ENCODE results near the gene DUSP1. TPM values are rescaled to one million over a fixed set of nuclear protein-coding genes. Genes with fewer than 3 reads are reported as not detected.
A peak's percentile ranks its signal among the peaks of the same experiment; 100 is the strongest.
"Not testable (repeated sequence)": the region's sequence is repeated elsewhere in the genome, so short reads cannot be mapped to it uniquely, and the experiment has no call there.

The DUSP1 gene
- total and polyA plus RNA-seq, 7 donors, result 99.9 to 1,033 (median 449) TPM

- no peak for DNase-seq
- no peak for TF ChIP-seq POLR2AphosphoS5 (IDR thresholded peaks at IDR 0.05)
- TF ChIP-seq, protein P1, sequence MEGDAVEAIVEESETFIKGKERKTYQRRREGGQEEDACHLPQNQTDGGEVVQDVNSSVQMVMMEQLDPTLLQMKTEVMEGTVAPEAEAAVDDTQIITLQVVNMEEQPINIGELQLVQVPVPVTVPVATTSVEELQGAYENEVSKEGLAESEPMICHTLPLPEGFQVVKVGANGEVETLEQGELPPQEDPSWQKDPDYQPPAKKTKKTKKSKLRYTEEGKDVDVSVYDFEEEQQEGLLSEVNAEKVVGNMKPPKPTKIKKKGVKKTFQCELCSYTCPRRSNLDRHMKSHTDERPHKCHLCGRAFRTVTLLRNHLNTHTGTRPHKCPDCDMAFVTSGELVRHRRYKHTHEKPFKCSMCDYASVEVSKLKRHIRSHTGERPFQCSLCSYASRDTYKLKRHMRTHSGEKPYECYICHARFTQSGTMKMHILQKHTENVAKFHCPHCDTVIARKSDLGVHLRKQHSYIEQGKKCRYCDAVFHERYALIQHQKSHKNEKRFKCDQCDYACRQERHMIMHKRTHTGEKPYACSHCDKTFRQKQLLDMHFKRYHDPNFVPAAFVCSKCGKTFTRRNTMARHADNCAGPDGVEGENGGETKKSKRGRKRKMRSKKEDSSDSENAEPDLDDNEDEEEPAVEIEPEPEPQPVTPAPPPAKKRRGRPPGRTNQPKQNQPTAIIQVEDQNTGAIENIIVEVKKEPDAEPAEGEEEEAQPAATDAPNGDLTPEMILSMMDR (IDR thresholded peaks at IDR 0.05), result no peak
- no peak for TF ChIP-seq EP300 (IDR thresholded peaks at IDR 0.05)
- no peak for TF ChIP-seq POLR2A (IDR thresholded peaks at IDR 0.05)
Observed at GRCh38 chr5:172817664-172818063, 46.7 kb upstream of the DUSP1 start.

DNA sequence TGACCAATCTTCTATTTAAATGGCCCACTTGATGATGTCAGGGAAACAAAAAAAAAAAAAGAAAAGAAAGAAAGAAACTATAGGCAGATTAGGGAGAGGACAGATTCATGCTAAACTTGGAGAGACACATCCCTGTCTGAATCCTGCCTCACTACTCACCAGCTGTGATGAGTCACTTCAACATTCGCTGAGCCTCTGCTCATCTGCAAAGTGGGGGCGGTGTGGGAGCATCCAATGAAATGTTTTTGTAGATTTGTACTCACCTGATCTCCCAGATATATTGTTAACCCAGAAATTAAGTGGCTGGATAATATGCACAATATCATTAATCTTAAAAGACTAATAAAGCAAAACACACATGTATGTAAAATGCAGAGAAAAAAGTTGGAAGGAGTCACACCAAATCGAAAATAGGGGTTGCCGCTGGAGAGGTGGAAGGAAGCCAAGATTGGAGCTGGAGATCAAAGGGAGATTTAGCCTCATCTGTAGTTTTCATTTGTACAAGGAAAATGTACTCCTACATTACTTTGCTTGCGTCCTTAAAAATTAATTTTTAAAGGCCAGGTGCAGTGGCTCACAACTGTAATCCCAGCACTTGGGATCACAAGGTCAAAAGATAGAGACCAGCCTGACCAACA is 46.0 kb upstream of the DUSP1 start:
- intact Hi-C loops (cut with DNase I), result no loop called here
- no peak for TF ChIP-seq POLR2A (IDR thresholded peaks at IDR 0.05)
- peak in 1 of 4 donors; percentile 22 for TF ChIP-seq POLR2AphosphoS5 (IDR thresholded peaks at IDR 0.05)
- DNase-seq, result no peak
- Histone ChIP-seq H3K27me3 (no peaks in the 10 kb centered on the region), H3K9me3 (no peaks in the 10 kb centered on the region), H3K4me1 (peaks cover 0 to 6% (median 0%) of the 10 kb centered on the region in 4 donors), H3K4me3 (no peak overlapping the region), H3K27ac (peak overlapping the region in 1 of 4 donors; percentile 29), H3K36me3 (no peaks in the 10 kb centered on the region)
- WGBS, 2 donors, result 57 to 76% methylated on average over 5 of the region's 5 CpGs

More at GRCh38 chr5:172817664-172818063, 46.7 kb upstream of the DUSP1 start:
- Histone ChIP-seq H3K27me3 (no peaks in the 10 kb centered on the region), H3K36me3 (no peaks in the 10 kb centered on the region), H3K4me3 (no peak overlapping the region), H3K27ac (no peak overlapping the region), H3K4me1 (peaks cover 0 to 6% (median 0%) of the 10 kb centered on the region in 4 donors), H3K9me3 (no peaks in the 10 kb centered on the region)
- intact Hi-C loops (cut with DNase I), result no loop called here
- 90 to 94% methylated on average over 7 of the region's 7 CpGs for WGBS, 2 donors

GRCh38 chr5:172815631-172816030 is 44.6 kb upstream of the DUSP1 start:
- H3K4me1 ChIP-seq, result peaks cover 0 to 6% (median 0%) of the 10 kb centered on the region in 4 donors
- H3K27ac ChIP-seq, result no peak overlapping the region
- no peaks in the 10 kb centered on the region for H3K27me3 ChIP-seq
- 79 to 90% methylated on average over 7 of the region's 7 CpGs for WGBS, 2 donors
- no peaks in the 10 kb centered on the region for H3K36me3 ChIP-seq
- intact Hi-C loops (cut with DNase I), result no loop called here
- H3K9me3 ChIP-seq, result no peaks in the 10 kb centered on the region
- TF ChIP-seq EP300 (IDR thresholded peaks at IDR 0.05), result no peak
- TF ChIP-seq POLR2A (IDR thresholded peaks at IDR 0.05), result no peak
- TF ChIP-seq POLR2AphosphoS5 (IDR thresholded peaks at IDR 0.05), result no peak
- TF ChIP-seq, protein P1 (IDR thresholded peaks at IDR 0.05), result no peak
- DNase-seq, result no peak
- no peak overlapping the region for H3K4me3 ChIP-seq

DNA sequence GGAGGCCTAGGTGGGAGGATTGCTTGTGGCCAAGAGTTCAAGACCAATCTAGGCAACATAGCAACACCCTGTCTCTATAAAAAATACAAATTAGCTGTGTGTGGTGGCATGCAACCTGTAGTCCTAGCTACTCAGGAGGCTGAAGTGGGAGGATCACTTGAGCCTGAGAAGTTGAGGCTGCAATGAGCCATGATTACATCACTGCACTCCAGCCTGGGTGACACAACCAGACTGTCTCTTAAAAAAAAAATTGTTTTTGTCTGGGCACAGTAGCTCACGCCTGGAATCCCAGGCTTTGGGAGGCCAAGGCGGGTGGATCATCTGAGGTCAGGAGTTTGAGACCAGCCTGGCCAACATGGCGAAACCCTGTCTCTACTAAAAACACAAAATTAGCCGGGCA is 40.0 kb upstream of the DUSP1 start:
- H3K4me1 ChIP-seq; H3K36me3 ChIP-seq; H3K4me3 ChIP-seq; H3K9me3 ChIP-seq; intact Hi-C loops (cut with DNase I); H3K27ac ChIP-seq; H3K27me3 ChIP-seq; DNase-seq: not testable (repeated sequence)
- 96 to 97% methylated on average over 4 of the region's 4 CpGs for WGBS, 2 donors

DNA sequence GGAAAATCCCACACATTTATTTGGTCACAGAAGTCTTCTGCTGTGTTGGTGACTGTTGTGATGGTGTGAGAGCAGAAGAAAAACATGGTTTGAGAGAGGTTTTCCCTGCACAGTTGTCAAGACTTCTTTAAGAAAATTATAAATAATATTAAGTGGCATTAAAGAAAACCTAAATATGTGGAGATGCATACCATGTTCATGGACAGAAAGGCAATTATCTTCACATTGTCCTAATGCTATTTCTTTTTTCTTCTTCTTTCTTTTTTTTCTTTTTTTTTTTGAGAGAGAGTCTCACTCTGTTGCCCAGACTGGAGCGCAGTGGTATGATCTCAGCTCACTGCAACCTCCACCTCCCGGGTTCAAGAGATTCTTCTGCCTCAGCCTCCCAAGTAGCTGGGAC is 38.8 kb upstream of the DUSP1 start:
- no peak overlapping the region for H3K27ac ChIP-seq
- intact Hi-C loops (cut with DNase I), result no loop called here
- no peaks in the 10 kb centered on the region for H3K27me3 ChIP-seq
- 97 to 99% methylated on average over 2 of the region's 2 CpGs for WGBS, 2 donors
- peaks cover 0 to 3% (median 0%) of the 10 kb centered on the region in 4 donors for H3K4me1 ChIP-seq
- no peaks in the 10 kb centered on the region for H3K36me3 ChIP-seq
- H3K9me3 ChIP-seq, result no peaks in the 10 kb centered on the region
- no peak for DNase-seq
- H3K4me3 ChIP-seq, result no peak overlapping the region
- TF ChIP-seq, protein P1 (IDR thresholded peaks at IDR 0.05), result no peak
- TF ChIP-seq POLR2AphosphoS5 (IDR thresholded peaks at IDR 0.05), result no peak
- TF ChIP-seq POLR2A (IDR thresholded peaks at IDR 0.05), result no peak
- no peak for TF ChIP-seq EP300 (IDR thresholded peaks at IDR 0.05)
